Measurements from ENCODE around the gene PSMD11. TPM values are rescaled to one million over a fixed set of nuclear protein-coding genes. Genes with fewer than 3 reads are reported as not detected.

Gene PSMD11
- total and polyA plus RNA-seq, 2 donors (not counting 3 experiments of a cell fraction or from before 2014, with no cell fraction given): 59.4 to 153 TPM

GRCh38 chr17:32458371-32458770, 14.1 kb downstream of the PSMD11 start:
- Histone ChIP-seq H2AFZ (ENCODE audit: low read depth, low read length) (no peak overlapping the region), H3K4me1 (ENCODE audit: control insufficient read depth, extremely low read depth, insufficient read depth, low read length) (no peaks in the 10 kb centered on the region), H3K9me1 (replicated peaks; ENCODE audit: control insufficient read depth, extremely low read depth, insufficient read depth, low read length) (no peaks in the 10 kb centered on the region), H3K9ac (replicated peaks; ENCODE audit: extremely low read depth, insufficient read depth, low read length) (no peak overlapping the region), H3K9me3 (replicated peaks; ENCODE audit: control insufficient read depth, insufficient read depth, low read length) (no peaks in the 10 kb centered on the region), H3K27me3 (ENCODE audit: control insufficient read depth in 2 of 2, insufficient read depth in 2 of 2, low read length in 2 of 2) (no peaks in the 10 kb centered on the region), H3K4me2 (ENCODE audit: insufficient read depth, low read length) (no peak overlapping the region), H3K36me3 (ENCODE audit: control insufficient read depth in 2 of 2, extremely low read depth in 1 of 2, insufficient read depth in 2 of 2, low read length in 2 of 2) (peaks cover 20 to 25% of the 10 kb centered on the region in 2 experiments), H3K4me3 (replicated peaks in 1 of 3; ENCODE audit: insufficient read depth in 1 of 3, low read depth in 1 of 3, low read length in 3 of 3) (no peak overlapping the region), H3K27ac (ENCODE audit: insufficient read depth, low read depth, low read length) (no peak overlapping the region), H4K20me1 (replicated peaks; ENCODE audit: control insufficient read depth, extremely low read depth, insufficient read depth, low read length) (peaks cover 11% of the 10 kb centered on the region), H3K79me2 (ENCODE audit: control insufficient read depth, insufficient read depth, low read length) (peaks cover 66% of the 10 kb centered on the region)
- CTCF ChIA-PET: interaction anchor here (1.8 kb wide), 1 partner anchor 14 kb away, joined by 5 read pairs; the partner anchor contains the start of gene PSMD11
- POLR2A ChIA-PET: no interaction called here
- intact Hi-C loops (cut with micrococcal nuclease) (no loop called here), dilution Hi-C loops (cut with MboI; ENCODE audit: extremely low pct_ligation_motif_present, low sequenced_read_pairs) (no loop called here)
- peak; percentile 53 for FAIRE-seq
- TF ChIP-seq POLR2AphosphoS5 (IDR thresholded peaks at IDR 0.05; ENCODE audit: insufficient read depth, low read depth, low read length) (no peak), MYC (IDR thresholded peaks at IDR 0.05; ENCODE audit: low read depth, low read length) (no peak), FOS (IDR thresholded peaks at IDR 0.05; ENCODE audit: borderline replicate concordance, insufficient read depth, low read length) (no peak), GATA2 (IDR thresholded peaks at IDR 0.05; ENCODE audit: insufficient read depth, insufficient read length, low read depth, low read length) (no peak), POLR2A (IDR thresholded peaks at IDR 0.05; ENCODE audit: low read depth, low read length) (no peak), JUN (IDR thresholded peaks at IDR 0.05; ENCODE audit: borderline replicate concordance, insufficient read depth, insufficient read length, low read depth) (no peak)
- BruUV-seq (replicated peaks): no TSS peak
- DNase-seq (ENCODE audit: low read depth, low spot score): no peak

GRCh38 chr17:32460054-32460453, 15.7 kb downstream of the PSMD11 start:
- Histone ChIP-seq H3K27me3 (ENCODE audit: control insufficient read depth in 2 of 2, insufficient read depth in 2 of 2, low read length in 2 of 2) (no peaks in the 10 kb centered on the region), H4K20me1 (replicated peaks; ENCODE audit: control insufficient read depth, extremely low read depth, insufficient read depth, low read length) (peaks cover 11% of the 10 kb centered on the region), H3K9me1 (replicated peaks; ENCODE audit: control insufficient read depth, extremely low read depth, insufficient read depth, low read length) (no peaks in the 10 kb centered on the region), H2AFZ (ENCODE audit: low read depth, low read length) (no peak overlapping the region), H3K79me2 (ENCODE audit: control insufficient read depth, insufficient read depth, low read length) (peaks cover 62% of the 10 kb centered on the region), H3K27ac (ENCODE audit: insufficient read depth, low read depth, low read length) (no peak overlapping the region), H3K4me2 (ENCODE audit: insufficient read depth, low read length) (no peak overlapping the region), H3K36me3 (ENCODE audit: control insufficient read depth in 2 of 2, extremely low read depth in 1 of 2, insufficient read depth in 2 of 2, low read length in 2 of 2) (peaks cover 18 to 23% of the 10 kb centered on the region in 2 experiments), H3K4me1 (ENCODE audit: control insufficient read depth, extremely low read depth, insufficient read depth, low read length) (no peaks in the 10 kb centered on the region), H3K9ac (replicated peaks; ENCODE audit: extremely low read depth, insufficient read depth, low read length) (no peak overlapping the region), H3K9me3 (replicated peaks; ENCODE audit: control insufficient read depth, insufficient read depth, low read length) (no peaks in the 10 kb centered on the region), H3K4me3 (replicated peaks in 1 of 3; ENCODE audit: insufficient read depth in 1 of 3, low read depth in 1 of 3, low read length in 3 of 3) (no peak overlapping the region)
- BruUV-seq (replicated peaks): no TSS peak
- DNase-seq (ENCODE audit: low read depth, low spot score) (no peak), FAIRE-seq (no peak)
- dilution Hi-C loops (cut with MboI; ENCODE audit: extremely low pct_ligation_motif_present, low sequenced_read_pairs): no loop called here
- ChIA-PET CTCF (interaction anchor here (3.8 kb wide), 1 partner anchor 294 kb away, joined by 37 read pairs; no protein-coding TSS in a partner anchor), POLR2A (no interaction called here)
- TF ChIP-seq POLR2AphosphoS5 (IDR thresholded peaks at IDR 0.05; ENCODE audit: insufficient read depth, low read depth, low read length): no peak
- TF ChIP-seq JUN (IDR thresholded peaks at IDR 0.05; ENCODE audit: borderline replicate concordance, insufficient read depth, insufficient read length, low read depth): no peak
- no peak for TF ChIP-seq CTCF (IDR thresholded peaks at IDR 0.05; ENCODE audit: extremely low read depth in 1 of 2, insufficient read depth in 1 of 2, low read depth in 1 of 2, low read length in 2 of 2)
- no peak for TF ChIP-seq FOS (IDR thresholded peaks at IDR 0.05; ENCODE audit: borderline replicate concordance, insufficient read depth, low read length)
- no peak for TF ChIP-seq EZH2 (IDR thresholded peaks at IDR 0.05; ENCODE audit: borderline replicate concordance, low read depth, low read length, severe bottlenecking)
- no peak for TF ChIP-seq POLR2A (IDR thresholded peaks at IDR 0.05; ENCODE audit: low read depth, low read length)
- TF ChIP-seq MAX (IDR thresholded peaks at IDR 0.05; ENCODE audit: insufficient read depth, insufficient read length): no peak
- TF ChIP-seq MYC (IDR thresholded peaks at IDR 0.05; ENCODE audit: low read depth, low read length): no peak
- TF ChIP-seq GATA2 (IDR thresholded peaks at IDR 0.05; ENCODE audit: insufficient read depth, insufficient read length, low read depth, low read length): no peak
- intact Hi-C loops (cut with micrococcal nuclease): no loop called here
